HG03066 (cell line): ENCODE results near the gene CACFD1.

ENCODE experiments used
- ATAC-seq: cut with Tn5 transposase; IDR thresholded peaks from one replicate; pipeline ENCODE4 v1.9.1; 2021; ENCODE audit warnings: low read depth; ENCODE audit not compliant: unreplicated experiment

The CACFD1 gene

GRCh38 chr9:133514460-133515239 is 54.9 kb downstream of the CACFD1 start:
- no peak for ATAC-seq

DNA sequence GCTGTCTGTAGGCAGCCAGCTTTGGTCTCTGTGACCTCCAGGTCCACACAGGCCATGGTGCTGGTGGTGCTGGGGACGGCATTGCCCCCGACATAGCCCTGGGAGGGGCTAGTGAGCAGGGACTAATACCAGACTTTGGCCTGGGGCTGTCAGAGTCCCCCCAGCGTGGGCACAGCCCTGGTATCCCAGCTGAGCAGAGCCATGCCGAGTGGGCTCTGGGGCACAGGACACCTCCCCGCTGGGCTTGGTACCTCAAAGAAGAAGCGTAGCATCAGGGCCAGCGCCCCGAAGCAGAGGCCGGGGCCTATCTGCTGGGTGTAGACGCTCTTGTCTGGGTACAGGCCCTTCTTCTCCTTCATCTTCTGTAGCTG is 55.4 kb downstream of the CACFD1 start:
- ATAC-seq: no peak

- ATAC-seq: no peak
These were observed 56.0 kb downstream of the CACFD1 start for GRCh38 chr9:133515615-133516255.

- no peak for ATAC-seq
These were observed 56.6 kb downstream of the CACFD1 start for GRCh38 chr9:133516256-133516960.

DNA sequence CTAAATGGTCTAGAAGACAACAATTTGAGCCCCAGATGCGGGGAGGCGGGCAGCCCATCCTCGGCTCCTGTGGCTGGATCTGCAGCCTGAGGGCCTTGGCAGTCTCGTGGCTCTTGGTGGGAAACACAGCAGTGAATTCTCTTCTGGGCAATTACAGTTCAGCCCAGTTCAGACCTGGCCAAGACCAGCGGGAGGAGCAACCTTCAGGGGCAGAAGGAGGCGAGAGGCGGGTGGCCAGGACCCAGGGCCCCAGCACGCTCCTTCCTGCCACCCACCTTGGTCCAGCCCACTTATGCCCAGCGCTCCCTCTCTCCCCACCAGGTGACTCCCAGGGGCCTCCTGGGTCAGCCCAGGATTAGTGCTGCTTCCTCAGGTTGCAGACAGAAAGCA is 57.2 kb downstream of the CACFD1 start:
- ATAC-seq: no peak

DNA sequence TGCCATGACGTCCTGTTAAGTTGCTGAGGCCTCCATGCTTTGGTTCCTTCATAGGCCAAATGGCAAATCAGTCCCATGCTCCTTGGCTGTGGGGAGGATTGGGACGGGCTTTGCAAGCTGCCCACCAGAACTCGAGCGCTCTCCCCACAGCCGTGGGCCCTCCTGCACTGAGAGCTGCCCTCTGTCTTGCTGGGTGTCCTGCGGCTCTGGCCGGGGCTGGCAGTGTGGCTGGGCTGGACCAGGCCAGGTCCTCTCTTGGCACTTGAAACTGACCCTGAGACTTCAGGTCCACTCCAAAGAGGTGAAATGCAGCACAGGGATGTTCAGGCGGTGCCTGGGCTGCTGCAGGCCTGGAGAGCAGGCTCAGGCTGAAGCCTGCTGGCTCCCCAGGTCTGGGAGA is 57.9 kb downstream of the CACFD1 start:
- no peak for ATAC-seq

GRCh38 chr9:133518200-133518599 is 58.4 kb downstream of the CACFD1 start:
- no peak for ATAC-seq

DNA sequence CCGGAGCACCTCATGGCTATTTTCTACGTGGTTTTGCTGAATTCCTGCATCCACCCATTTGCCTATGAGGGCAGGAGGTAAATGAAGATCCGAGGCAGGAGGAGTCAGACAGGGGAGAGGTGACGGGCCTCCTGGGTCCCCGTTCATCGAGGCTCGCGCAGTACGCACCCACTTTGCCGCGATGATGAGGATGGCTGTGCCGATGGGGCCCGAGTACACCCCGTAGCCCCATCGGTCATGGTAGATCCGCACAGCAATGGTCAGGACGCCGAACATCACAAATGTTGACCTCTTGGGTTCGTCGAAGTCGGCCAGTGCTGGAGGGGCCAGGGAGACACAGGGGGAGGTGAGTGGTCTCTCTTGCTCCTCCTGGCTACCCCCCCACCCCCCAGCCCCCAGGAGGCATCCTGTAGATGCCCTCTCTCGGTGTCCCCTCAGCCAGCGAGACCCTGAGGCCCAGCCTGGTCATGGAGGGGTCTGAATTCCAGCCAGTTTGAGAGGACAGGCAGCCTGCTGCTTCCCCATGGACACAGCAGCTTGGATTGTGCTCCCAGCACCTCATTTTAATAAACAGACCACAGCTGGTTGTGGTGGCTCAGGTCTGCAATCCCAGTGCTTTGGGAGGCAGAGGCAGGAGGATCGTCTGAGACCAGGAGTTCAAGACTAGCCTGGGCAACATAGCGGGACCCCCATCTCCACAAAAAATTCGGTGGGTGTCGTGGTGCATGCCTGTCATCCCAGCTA is 59.1 kb downstream of the CACFD1 start:
- ATAC-seq: no peak

DNA sequence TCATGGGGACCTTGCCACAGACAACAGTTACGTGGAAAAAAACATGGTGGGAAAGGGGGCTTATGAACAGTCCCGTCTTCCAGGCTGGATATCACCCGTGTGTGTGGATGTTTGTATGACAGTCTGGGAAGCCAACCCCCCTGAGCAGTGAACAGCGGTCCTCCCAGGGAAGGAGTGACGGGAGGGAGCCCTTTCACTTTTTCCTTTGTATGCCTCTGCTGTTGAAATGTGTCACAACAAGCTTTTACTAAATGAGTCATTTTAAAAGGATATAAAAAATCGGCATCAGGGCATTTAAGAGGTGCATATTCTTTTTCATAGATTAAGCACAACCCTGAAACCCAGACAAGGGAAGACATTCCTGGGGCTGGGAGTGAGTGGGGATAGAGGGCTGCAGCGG is 59.9 kb downstream of the CACFD1 start:
- no peak for ATAC-seq

GRCh38 chr9:133520121-133520835 is 60.5 kb downstream of the CACFD1 start:
- no peak for ATAC-seq
